GM12874 (cell line): ENCODE measurements around the gene HJURP.

ENCODE experiments used
- CTCF ChIP-seq: IDR thresholded peaks from 2 replicates; pipeline ENCODE4 v1.5.1; 2011; ENCODE audit warnings: low read depth, mild to moderate bottlenecking, control low read depth, low read length, moderate library complexity; ENCODE audit not compliant: insufficient read depth

HJURP gene

DNA sequence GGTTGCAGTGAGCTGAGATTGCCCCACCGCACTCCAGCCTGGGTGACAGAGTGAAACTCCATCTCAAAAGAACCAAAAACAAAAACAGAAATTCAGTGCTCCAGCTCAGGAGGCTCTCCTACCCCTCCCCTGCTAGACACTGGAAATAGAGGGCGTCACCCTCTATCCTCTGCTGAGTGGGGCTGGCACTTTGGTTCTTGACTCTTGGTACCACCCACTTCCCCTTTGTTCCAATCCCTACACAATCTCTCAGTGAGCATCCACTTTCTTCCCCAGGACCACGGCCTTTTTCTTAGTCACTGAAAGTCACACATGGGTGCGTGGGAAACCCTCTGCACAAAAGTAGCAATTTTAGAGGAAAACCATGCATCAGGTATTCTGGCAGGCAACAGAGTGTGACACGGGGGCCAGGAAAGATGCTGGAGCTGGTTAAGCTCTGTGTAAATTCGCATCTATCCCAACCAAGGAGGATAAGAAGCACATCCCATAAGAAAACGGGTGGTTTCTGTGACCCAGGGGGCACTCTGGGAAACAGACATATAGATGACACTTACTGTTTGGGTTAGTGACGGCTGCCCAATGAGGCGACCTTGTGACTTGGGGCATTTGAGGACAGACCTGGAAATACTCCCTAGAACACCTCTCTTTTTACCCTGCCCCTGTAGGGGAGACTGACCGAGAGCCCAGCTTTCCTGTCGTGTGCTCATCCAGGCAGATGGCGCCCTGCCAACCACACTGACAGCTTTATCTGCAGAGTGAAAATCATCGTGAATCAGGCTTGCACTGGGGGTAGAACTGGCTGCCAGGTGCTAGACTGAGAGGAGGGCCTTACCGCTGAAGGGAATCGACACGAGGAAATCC is 7.7 kb downstream of the HJURP start:
- TF ChIP-seq CTCF, result no peak

DNA sequence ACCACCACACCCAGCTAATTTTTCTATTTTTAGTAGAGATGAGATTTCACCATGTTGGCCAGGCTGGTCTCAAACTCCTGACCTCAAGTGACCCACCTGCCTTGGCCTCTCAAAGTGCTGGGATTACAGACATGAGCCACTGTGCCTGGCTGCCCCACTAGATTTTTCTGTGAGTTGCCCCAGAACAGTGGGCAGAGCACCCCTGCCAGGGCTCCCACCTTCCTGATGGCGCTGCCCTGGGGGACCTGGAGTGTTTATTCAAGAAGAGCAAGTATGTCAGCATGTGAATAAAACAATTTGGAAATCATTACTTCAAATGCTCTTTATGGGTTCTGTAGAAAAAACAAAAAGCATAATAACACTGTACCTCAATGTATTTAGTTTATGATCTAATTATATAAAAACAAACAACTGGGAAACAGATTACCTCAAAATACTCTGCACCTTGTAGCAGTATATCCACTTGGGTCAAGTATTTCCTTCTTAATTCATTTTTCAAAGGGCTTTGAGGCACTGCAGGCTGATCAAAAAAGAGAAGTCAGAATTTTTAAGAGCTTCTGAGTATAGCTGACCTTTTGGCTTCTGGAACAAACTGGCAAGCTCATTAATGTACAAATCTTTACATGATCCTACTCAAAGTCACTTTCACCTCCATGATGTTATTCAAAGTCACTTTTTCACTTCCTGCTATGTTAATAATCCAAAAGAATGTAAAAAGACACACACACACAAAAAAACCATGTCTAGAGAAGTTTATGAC is 8.9 kb downstream of the HJURP start:
- TF ChIP-seq CTCF, result no peak

DNA sequence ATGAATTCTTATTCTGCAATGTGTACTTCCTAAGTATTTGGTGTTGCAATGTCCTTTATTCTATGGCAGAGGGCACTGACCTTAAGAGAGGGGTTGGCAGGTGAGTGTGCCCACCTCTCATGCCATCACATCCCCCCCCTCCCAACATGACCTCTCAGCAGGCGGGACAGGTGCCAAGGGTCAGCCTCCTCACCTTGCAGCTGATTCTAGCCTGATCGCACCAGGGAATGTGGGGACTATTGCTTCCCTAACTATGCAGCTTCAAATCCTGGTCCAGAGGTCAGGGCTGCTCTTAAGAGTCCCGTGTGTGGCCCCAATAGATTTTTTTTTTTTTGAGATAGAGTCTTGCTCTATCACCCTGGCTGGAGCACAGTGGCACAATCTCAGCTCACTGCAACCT is 9.5 kb downstream of the HJURP start:
- TF ChIP-seq CTCF, result no peak

GRCh38 chr2:233844064-233844807 is 10.1 kb downstream of the HJURP start:
- TF ChIP-seq CTCF, result no peak

DNA sequence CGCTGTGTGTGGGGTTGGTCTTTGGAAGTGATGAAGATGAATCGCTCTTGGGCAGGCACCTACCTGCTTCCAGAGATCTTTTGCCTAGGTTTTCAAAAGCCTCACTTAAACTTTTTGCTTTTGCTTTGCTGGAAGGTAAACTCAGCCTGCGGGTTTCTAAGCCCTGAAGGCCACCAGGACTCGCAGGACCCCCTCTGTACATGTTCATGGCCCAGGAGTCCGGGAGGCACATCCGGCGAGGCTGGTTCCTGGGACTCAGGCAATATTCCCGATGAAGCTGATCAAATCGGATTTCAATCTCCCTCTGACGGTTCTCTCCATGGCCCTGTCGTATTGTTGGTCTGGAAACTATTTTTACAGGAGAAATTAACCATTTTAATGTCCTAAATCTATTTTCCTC is 13.2 kb downstream of the HJURP start:
- TF ChIP-seq CTCF, result no peak

DNA sequence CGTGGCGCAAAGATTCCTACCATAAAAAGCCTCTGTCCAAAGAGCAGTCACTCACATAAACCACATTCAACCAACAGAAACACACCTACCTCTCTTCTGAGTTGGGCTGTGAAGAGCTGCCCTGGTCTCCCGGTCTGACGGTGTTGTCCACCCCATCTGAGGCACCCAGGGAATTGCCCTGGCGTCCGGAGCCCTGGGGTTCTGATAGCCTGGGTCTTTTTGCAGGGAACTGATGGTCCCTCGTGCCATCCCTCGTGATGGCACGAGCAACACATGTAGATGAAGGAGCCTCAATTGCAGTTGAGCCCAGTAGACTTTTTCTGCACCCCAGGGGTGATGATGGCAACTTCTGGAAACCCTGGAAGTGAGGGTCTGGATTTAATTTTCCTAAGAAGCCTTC is 13.8 kb downstream of the HJURP start:
- TF ChIP-seq CTCF, result no peak

DNA sequence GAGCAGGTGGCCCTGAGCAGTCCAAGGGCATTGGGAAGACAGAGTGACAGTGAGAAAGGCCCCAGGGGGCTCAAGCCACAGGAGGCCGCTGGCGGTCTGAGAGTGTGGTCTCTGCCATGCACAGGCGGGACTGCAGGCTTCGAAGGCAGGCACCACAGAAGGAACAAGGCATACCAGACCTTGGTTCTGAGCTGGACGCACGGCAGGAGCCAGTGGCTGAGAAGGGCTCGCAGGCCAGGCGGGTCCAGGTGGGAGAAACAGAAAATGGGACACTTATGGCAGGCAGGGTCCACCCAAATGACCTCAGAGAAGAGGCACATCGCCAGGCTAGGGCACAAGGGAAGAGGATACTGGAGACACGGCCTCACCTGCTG is 14.9 kb downstream of the HJURP start:
- TF ChIP-seq CTCF, result no peak
